Endothelial cell (in vitro differentiated cells): ENCODE results near the gene PAQR9. TPM values are rescaled to one million over a fixed set of nuclear protein-coding genes. Genes with fewer than 3 reads are reported as not detected.

Source experiments
- DNase-seq: peaks from one replicate; pipeline ENCODE4 v3.0.0; 2021; ENCODE audit warnings: low spot score
- H3K27ac Mint-ChIP-seq: one replicate; pipeline ENCODE4 v1.8.0; 2021; ENCODE audit warnings: mixed read lengths, inconsistent platforms; ENCODE audit not compliant: unreplicated experiment
- H3K27me3 Mint-ChIP-seq: one replicate; pipeline ENCODE4 v1.8.0; 2021; ENCODE audit warnings: mild to moderate bottlenecking, moderate library complexity, mixed read lengths, inconsistent platforms; ENCODE audit not compliant: unreplicated experiment
- H3K36me3 Mint-ChIP-seq: one replicate; pipeline ENCODE4 v1.8.0; 2021; ENCODE audit warnings: mild to moderate bottlenecking, low read depth, mixed read lengths, inconsistent platforms; ENCODE audit not compliant: unreplicated experiment
- H3K4me1 Mint-ChIP-seq: one replicate; pipeline ENCODE4 v1.8.0; 2021; ENCODE audit warnings: mild to moderate bottlenecking, mixed read lengths, inconsistent platforms; ENCODE audit not compliant: unreplicated experiment
- H3K4me3 Mint-ChIP-seq: one replicate; pipeline ENCODE4 v1.8.0; 2021; ENCODE audit warnings: mild to moderate bottlenecking, mixed read lengths, inconsistent platforms; ENCODE audit not compliant: unreplicated experiment
- H3K9me3 Mint-ChIP-seq: one replicate; pipeline ENCODE4 v1.8.0; 2021; ENCODE audit warnings: mixed read lengths, inconsistent platforms; ENCODE audit not compliant: unreplicated experiment
- total RNA-seq: library from RNA; stranded (reverse); fragmentation: NEBNext Ultra II Directional; extraction: Animal tissue kit (Norgen Biotek cat#: 25700); gene quantifications from one replicate; pipeline ENCODE4 v1.2.1, GENCODE V29; 2021; ENCODE audit not compliant: unreplicated experiment
- TF ChIP-seq, protein P1 (sequence below): fragments of 200-600 bp; sonication (generic); IDR thresholded peaks from one replicate; pipeline ENCODE4 v1.5.0; 2021; ENCODE audit warnings: antibody characterized with exemption; ENCODE audit not compliant: unreplicated experiment

PAQR9 gene
- total RNA-seq, 1 donor from 2014 or later, result not detected

DNA sequence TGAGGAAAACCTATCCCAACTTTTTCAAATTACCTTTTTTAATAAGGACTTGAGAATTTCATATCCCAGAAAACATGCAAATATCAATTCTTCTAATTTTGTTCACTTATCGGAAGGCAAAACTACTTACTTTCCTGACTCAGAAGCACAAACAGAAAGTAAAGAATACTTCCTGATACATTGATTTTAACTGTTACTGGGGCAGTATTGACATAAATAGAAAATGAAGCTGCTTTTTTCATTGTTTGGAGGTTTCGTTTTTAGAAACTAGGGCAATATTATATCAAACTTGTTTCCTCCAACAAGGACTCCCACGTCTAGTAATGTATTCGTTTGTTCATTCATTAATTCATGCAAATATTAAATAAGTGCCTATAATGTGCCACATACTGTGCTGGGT lies 19.1 kb downstream of the PAQR9 start:
- Mint-ChIP-seq H3K36me3 (no peaks in the 10 kb centered on the region), H3K4me3 (no peak overlapping the region), H3K9me3 (no peaks in the 10 kb centered on the region), H3K4me1 (no peaks in the 10 kb centered on the region), H3K27me3 (no peaks in the 10 kb centered on the region), H3K27ac (no peak overlapping the region)
- TF ChIP-seq, protein P1, sequence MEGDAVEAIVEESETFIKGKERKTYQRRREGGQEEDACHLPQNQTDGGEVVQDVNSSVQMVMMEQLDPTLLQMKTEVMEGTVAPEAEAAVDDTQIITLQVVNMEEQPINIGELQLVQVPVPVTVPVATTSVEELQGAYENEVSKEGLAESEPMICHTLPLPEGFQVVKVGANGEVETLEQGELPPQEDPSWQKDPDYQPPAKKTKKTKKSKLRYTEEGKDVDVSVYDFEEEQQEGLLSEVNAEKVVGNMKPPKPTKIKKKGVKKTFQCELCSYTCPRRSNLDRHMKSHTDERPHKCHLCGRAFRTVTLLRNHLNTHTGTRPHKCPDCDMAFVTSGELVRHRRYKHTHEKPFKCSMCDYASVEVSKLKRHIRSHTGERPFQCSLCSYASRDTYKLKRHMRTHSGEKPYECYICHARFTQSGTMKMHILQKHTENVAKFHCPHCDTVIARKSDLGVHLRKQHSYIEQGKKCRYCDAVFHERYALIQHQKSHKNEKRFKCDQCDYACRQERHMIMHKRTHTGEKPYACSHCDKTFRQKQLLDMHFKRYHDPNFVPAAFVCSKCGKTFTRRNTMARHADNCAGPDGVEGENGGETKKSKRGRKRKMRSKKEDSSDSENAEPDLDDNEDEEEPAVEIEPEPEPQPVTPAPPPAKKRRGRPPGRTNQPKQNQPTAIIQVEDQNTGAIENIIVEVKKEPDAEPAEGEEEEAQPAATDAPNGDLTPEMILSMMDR, result no peak
- no peak for DNase-seq

DNA sequence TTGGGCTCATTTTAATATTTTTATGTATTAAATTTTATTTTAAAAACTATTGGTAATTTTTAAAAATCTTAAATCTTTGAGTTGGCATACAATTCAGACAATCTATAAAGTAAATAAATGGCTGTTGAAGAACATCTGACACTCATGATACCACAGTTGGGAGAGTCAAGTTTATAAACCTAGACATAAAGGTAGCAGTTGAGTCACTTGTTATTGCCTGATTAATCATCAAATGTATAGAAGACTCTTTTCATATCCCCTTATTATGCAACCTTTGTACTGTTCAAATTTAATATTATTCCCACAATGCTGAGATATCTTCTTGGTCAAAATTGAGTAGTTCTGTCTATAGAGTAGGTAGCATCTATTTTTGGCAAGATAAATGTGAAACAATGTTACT lies 19.6 kb downstream of the PAQR9 start:
- TF ChIP-seq, protein P1, result no peak

DNA sequence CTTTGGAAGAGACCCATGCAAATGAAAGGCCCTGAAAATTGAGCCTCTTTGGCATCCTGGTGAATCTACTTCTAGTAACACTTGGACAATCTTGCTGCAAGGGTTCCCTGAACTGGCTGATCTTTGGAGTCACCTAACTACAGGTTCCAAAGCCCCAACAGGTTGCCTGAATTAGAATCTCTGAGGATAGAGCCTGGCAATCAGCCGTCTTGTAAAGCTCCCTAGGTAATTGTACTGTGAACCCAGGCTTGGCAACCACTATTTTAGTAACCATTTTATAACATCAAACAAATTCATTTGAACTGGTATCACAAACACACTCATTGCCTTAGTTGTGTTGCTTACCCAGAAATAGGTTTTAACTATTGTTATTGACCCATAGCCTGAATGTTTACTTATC lies 20.1 kb downstream of the PAQR9 start:
- Mint-ChIP-seq H3K4me3 (no peak overlapping the region), H3K27ac (no peak overlapping the region), H3K27me3 (no peaks in the 10 kb centered on the region), H3K9me3 (no peaks in the 10 kb centered on the region), H3K36me3 (no peaks in the 10 kb centered on the region), H3K4me1 (no peaks in the 10 kb centered on the region)
- no peak for DNase-seq
- TF ChIP-seq, protein P1, result no peak

More for the DNA sequence above, 19.6 kb downstream of the PAQR9 start:
- Mint-ChIP-seq H3K4me3 (no peak overlapping the region), H3K27ac (no peak overlapping the region), H3K27me3 (no peaks in the 10 kb centered on the region), H3K4me1 (no peaks in the 10 kb centered on the region), H3K9me3 (no peaks in the 10 kb centered on the region), H3K36me3 (no peaks in the 10 kb centered on the region)
- no peak for DNase-seq

DNA sequence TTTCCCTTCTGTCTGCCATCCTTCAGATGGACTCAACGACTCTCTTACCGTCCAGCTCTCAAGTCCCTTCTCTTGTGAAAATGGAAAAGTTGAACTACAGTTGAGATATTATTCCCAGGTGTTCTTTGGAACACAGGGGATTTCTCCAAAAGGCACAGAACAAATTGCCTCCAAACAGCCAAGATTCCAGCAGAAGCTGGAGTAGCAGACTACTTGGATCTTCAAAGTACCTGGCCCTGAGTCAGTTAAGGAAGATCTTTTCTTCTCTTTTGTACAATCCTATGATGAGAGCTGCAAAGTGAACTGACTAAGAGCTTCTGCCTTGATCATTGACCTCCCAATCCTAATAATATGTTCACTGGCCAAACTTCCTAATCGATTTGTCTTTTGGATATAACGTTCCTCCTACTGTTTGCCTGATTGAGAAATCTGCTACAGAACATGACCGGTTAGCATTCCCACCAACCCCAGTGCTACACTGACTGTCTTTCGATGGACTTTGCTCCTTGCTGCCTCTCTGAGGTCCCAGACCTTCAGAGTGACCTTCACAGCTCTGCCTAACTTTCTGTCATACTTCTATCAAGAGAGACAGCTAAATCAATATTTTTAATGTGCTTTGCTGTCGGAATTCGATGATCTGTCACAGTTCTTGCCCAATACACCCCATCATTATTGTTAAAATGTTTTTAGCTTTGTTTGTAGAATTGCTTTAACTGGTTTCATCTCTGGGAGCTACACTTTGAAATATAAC lies 21.9 kb downstream of the PAQR9 start:
- Mint-ChIP-seq H3K4me1 (no peaks in the 10 kb centered on the region), H3K36me3 (no peaks in the 10 kb centered on the region), H3K27me3 (no peaks in the 10 kb centered on the region), H3K27ac (no peak overlapping the region), H3K4me3 (no peak overlapping the region), H3K9me3 (no peaks in the 10 kb centered on the region)
- TF ChIP-seq, protein P1, result no peak
- DNase-seq, result no peak

DNA sequence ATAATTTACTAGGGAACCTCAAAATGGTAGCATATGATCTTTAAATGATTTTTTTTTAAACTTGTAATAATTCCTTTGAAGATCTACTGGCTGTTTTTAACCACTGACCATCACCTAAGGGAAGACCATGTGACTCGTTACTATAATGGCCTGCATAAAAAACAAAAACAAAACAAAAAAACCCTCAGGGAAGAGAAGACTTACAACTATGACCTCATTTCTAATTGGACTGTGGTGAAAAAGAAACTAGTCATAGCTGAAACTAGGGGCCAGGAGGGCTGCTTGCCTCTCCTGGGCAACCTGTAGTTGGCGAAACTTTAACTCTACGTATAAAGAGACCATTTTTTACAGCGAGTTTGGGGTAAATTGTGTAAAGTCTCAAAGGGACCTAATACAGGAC lies 23.0 kb downstream of the PAQR9 start:
- no peak overlapping the region for H3K4me3 Mint-ChIP-seq
- H3K4me1 Mint-ChIP-seq, result no peaks in the 10 kb centered on the region
- no peaks in the 10 kb centered on the region for H3K9me3 Mint-ChIP-seq

More for the DNA sequence above, 23.0 kb downstream of the PAQR9 start:
- H3K27ac Mint-ChIP-seq, result no peak overlapping the region
- DNase-seq, result no peak
- H3K27me3 Mint-ChIP-seq, result no peaks in the 10 kb centered on the region
- no peaks in the 10 kb centered on the region for H3K36me3 Mint-ChIP-seq
- TF ChIP-seq, protein P1, result no peak
